Measurements from ENCODE around the gene LRBA. TPM values are rescaled to one million over a fixed set of nuclear protein-coding genes. Genes with fewer than 3 reads are reported as not detected.
"Not testable (repeated sequence)": the region's sequence is repeated elsewhere in the genome, so short reads cannot be mapped to it uniquely, and the experiment has no call there.

Gene LRBA
- total RNA-seq, 1 donor from 2014 or later = 16.9 TPM

DNA sequence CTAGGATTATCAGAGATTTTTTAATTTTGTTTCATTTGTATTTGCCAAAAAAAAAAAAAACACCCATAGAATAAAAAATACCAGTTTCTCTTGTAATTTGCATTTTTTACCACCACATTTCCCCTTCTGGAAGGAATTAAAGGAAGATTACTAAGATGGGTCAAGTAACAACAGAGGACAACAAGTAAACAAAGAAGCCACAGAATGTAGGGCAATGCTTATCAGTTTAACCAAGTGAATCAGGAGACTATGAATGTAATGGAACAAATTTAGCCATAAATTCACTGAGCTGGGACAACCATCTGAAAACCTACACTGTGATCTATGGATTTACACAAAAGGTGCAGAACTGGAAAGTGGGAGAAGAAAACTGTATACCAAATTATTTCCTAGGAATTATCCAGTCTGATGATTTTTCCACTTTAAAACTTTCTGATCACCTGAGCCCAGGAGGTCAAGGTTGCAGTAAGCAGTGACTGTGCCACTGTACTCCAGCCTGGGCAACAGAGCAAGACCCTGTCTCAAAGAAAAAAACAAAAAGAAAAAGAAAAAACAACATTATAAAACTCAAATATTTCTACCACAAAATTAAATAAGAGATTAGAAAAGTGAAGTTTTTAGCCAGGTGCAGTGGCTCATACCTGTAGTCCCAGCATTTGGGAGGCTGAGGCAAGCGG lies 32.4 kb downstream of the LRBA start:
- no peak for ATAC-seq
- intact Hi-C loops (cut with DNase I) = no loop called here
- no peak for DNase-seq (ENCODE audit: missing footprints)

DNA sequence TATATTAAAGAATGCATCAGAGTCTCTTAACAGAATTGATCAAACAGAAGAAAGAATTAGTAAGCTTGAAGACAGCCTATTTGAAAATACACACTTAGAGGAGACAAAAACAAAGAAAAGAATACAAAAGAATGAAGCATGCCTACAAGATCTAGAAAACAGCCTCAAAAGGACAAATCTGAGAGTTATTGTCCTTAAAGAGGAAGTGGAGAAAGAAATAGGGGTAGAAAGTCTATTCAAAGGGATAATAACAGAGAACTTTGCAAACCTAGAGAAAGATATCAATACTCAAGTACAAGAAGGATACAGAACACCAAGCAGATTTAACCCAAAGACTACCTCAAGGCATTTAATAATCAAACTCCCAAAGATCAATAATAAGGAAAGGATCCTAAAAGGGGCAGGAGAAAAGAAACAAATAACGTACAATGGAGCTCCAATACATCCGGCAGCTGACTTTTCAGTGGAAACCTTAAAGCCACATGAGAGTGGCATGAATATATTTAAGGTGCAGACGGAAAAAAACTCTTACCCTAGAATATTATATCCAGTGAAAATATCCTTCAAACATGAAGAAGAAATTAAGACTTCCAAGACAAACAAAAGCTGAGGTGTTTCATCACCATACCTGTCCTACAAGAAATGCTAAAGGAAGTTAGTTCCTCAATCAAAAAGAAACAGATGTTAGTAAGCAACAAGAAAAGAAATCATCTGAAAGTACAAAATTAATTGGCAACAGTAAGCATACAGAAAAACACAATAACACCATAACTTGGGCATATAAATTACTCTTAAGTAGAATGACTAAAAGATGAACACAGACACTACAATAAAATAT lies 36.1 kb downstream of the LRBA start:
- DNase-seq (ENCODE audit: missing footprints) (no peak), ATAC-seq (no peak)
- intact Hi-C loops (cut with DNase I) = no loop called here

DNA sequence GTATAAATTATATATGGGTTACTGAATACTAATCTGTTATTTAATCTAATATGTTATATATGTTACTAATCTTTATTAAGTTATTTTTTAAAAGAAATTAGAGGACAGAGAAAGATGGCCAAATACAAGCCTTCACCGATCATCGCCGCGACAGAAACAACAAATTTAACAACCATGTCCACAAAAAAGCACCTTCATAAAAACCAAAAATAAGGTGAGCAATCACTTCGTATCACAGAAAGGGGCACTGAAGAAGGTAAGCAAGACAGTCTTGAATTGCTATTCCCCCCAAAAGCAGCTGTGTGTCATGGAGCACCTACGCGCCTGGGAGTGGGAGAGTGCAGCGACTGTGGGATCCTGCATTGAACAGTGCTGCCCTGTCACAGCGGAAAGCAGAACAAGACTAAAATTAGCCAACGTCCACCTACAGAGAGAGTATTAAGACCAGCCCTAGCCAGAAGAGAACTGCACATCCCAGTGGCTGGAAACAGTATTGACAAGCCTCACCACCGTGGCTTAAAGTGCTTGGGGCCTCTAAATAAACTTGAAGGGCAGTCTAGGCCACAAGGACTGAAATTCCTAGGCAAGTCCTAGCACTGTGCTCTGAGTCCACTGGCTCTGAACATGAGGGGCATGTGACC lies 38.5 kb downstream of the LRBA start:
- no peak for DNase-seq (ENCODE audit: missing footprints)
- ATAC-seq = no peak
- intact Hi-C loops (cut with DNase I) = no loop called here

DNA sequence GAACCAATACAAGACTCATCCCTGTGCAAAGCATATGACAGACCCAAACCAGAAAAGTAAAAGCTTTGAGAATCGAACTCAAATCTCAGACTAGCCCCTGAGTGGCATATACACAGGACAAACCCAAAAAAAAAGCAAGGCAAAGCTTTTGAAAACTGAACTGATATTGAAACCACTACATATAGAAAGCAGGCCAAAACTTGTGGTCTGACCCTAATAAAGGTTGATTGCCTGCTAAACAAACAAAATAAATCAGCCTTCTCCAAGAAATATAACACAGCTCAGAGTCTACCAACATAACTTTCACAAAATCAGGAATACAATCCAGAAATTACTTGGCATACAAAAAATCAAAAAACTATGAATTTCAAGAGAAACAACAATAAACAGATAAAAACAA lies 40.3 kb downstream of the LRBA start:
- no peak for ATAC-seq
- intact Hi-C loops (cut with DNase I) = no loop called here
- DNase-seq (ENCODE audit: missing footprints) = no peak

DNA sequence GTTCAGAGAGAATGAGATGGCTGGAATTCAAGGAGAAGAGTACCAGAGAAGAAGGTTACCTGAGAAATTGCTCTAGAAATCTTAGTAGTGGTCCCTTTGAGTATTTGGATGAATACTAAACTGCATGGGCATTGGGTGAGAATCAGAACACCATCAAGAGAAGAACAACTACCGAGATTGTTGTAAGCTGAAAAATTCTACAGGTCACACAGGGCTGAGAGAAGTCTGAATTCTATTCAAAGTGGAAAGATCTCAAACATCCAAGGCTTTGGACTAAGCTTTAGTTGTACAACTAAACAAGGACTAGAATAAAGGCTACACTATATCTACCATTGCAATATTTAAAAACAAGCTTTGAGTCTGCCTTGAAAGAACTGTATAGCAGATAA lies 40.8 kb downstream of the LRBA start:
- DNase-seq (ENCODE audit: missing footprints) (no peak), ATAC-seq (no peak)
- intact Hi-C loops (cut with DNase I) = no loop called here

- DNase-seq (ENCODE audit: missing footprints) (no peak), ATAC-seq (no peak)
- intact Hi-C loops (cut with DNase I) = no loop called here
Observed at GRCh38 chr4:150973626-150974251, 41.3 kb downstream of the LRBA start.

DNA sequence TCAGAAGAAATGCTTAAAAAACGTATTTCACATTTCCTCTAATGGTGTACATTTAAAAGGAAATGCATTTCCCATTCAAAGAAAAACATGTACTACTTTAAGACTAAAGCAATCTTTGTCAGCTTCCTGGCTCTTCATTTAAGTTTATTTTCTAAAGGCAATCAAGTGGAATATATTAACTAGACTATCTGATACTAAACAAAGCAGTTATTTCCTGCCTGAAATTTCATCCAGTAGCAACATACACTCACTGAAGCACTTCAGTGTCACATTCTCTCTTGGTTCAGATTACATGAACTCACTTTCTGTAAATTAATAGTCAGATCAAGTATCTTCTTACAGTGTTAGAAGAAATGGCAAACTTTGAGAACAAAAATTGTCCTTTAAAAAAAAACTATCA lies 42.5 kb downstream of the LRBA start:
- intact Hi-C loops (cut with DNase I) = no loop called here

GRCh38 chr4:150971901-150972300 lies 43.2 kb downstream of the LRBA start:
- intact Hi-C loops (cut with DNase I) = no loop called here

More for the DNA sequence above, 42.5 kb downstream of the LRBA start:
- DNase-seq (ENCODE audit: missing footprints) = no peak
- no peak for ATAC-seq

GRCh38 chr4:150970685-150971151 lies 44.4 kb downstream of the LRBA start:
- DNase-seq (ENCODE audit: missing footprints) = no peak
- no peak for ATAC-seq
- intact Hi-C loops (cut with DNase I) = no loop called here

More at GRCh38 chr4:150971901-150972300, 43.2 kb downstream of the LRBA start:
- DNase-seq (ENCODE audit: missing footprints) (no peak), ATAC-seq (no peak)

GRCh38 chr4:150964754-150965153 lies 50.3 kb downstream of the LRBA start:
- ATAC-seq (no peak), DNase-seq (ENCODE audit: missing footprints) (no peak)
- intact Hi-C loops (cut with DNase I) = loop anchor here (10.0 kb wide), 1 partner anchor 240 kb away; no protein-coding TSS in a partner anchor

DNA sequence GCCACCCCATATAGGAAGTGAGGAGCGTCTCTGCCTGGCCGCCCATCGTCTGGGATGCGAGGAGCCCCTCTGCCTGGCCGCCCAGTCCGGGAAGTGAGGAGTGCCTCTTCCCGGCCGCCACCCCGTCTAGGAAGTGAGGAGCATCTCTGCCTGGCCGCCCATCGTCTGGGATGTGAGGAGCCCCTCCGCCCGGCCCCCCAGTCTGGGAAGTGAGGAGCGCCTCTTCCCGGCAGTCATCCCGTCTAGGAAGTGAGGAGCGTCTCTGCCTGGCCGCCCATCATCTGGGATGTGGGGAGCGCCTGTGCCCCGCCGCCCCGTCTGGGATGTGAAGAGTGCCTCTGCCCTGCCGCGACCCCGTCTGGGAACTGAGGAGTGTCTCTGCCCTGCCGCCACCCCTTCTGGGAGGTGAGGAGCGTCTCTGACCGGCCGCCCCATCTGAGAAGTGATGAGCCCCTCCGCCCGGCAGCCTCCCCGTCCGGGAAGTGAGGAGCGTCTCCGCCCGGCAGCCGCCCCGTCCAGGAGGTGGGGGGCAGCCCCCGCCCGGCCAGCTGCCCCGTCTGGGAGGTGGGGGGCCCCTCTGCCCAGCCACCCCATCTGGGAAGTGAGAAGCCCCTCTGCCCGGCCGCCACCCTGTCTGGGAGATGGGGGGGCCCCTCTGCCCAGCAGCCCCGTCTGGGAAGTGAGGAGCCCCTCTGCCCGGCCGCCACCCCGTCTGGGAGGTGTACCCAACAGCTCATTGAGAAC lies 51.3 kb downstream of the LRBA start:
- intact Hi-C loops (cut with DNase I) = loop anchor here (10.0 kb wide), 1 partner anchor 239 kb away; no protein-coding TSS in a partner anchor
- DNase-seq (ENCODE audit: missing footprints); ATAC-seq: not testable (repeated sequence)

GRCh38 chr4:150962245-150962644 lies 52.8 kb downstream of the LRBA start:
- intact Hi-C loops (cut with DNase I) = loop anchor here (10.0 kb wide), 1 partner anchor 237 kb away; no protein-coding TSS in a partner anchor
- ATAC-seq (no peak), DNase-seq (ENCODE audit: missing footprints) (no peak)

- intact Hi-C loops (cut with DNase I) = loop anchor here (10.0 kb wide), 1 partner anchor 237 kb away; no protein-coding TSS in a partner anchor
- DNase-seq (ENCODE audit: missing footprints) = no peak
- no peak for ATAC-seq
Observed at GRCh38 chr4:150961566-150961965, 53.5 kb downstream of the LRBA start.

DNA sequence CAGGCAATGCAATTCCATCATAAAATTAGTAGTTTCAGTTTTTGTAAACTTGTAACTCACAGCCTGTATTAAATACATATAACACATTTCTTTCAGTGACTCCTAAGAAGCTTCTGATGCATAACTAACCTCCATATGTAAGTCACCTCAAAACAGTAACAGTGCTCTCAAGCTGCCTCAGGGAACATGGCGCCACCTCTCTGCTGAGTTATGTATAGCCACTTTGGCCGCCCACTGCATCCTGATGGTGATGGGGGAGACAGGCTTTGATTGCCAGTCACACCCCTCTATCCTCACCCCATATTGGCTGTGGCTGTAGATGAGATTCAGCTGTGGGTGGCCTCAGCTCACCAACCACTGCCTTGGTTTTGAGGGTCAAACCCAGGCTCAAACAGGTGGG lies 54.3 kb downstream of the LRBA start:
- no peak for DNase-seq (ENCODE audit: missing footprints)
- intact Hi-C loops (cut with DNase I) = loop anchor here (10.0 kb wide), 1 partner anchor 236 kb away; no protein-coding TSS in a partner anchor
- ATAC-seq = no peak

- DNase-seq (ENCODE audit: missing footprints) (no peak), ATAC-seq (no peak)
- intact Hi-C loops (cut with DNase I) = loop anchor here (10.0 kb wide), 1 partner anchor 235 kb away; no protein-coding TSS in a partner anchor
Observed at GRCh38 chr4:150960079-150960478, 55.0 kb downstream of the LRBA start.

DNA sequence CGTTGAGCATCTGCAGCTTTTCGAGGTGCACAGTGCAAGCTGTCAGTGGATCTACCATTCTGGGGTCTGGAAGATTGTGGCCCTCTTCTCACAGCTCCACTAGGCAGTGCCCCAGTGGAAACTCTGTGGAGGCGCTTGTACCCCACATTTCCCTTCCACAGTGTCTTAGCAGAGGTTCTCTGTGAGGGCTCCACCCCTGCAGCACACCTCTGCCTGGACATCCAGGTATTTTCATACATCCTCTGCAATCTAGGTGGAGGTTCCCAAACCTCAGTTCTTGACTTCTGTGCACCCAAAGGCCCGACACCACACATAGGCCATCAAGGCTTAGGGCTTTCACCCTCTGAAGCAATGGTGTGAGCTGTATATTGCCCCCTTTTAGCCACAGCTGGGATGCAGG lies 57.1 kb downstream of the LRBA start:
- DNase-seq (ENCODE audit: missing footprints); ATAC-seq: not testable (repeated sequence)
- intact Hi-C loops (cut with DNase I) = loop anchor here (10.0 kb wide), 1 partner anchor 83 kb away; no protein-coding TSS in a partner anchor

DNA sequence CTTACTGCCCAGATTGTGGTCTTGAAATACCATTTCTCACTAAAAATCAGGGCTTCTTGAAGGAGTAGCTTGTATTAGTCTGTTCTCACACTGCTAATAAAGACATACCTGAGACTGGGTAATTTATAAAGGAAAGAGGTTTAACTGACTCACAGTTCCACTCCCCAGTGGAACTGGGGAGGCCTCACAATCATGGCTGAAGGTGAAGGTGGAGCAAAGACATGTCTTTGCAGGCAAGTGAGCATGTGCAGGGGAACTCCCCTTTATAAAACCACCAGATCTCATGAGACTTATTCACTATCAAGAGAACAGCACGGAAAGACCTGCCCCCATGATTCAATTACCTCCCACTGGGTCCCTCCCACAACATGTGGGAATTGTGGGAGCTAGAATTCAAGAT lies 58.0 kb downstream of the LRBA start:
- intact Hi-C loops (cut with DNase I) = loop anchor here (10.0 kb wide), 1 partner anchor 82 kb away; no protein-coding TSS in a partner anchor
- not testable (repeated sequence) for DNase-seq (ENCODE audit: missing footprints); ATAC-seq

DNA sequence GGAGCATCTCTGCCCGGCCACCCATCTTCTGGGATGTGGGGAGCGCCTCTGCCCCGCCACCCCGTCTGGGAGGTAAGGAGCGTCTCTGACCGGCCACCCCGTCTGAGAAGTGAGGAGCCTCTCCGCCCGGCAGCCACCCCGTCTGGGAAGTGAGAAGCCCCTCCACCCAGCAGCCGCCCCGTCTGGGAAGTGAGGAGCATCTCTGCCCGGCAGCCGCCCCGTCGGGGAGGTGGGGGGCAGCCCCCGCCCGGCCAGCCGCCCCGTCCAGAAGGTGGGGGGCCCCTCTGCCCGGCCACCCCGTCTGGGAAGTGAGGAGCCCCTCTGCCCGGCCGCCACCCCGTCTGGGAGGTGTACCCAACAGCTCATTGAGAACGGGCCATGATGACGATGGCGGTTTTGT lies 61.2 kb downstream of the LRBA start:
- not testable (repeated sequence) for ATAC-seq; DNase-seq (ENCODE audit: missing footprints)
- intact Hi-C loops (cut with DNase I) = loop anchor here (10.0 kb wide), 1 partner anchor 79 kb away; no protein-coding TSS in a partner anchor
